Mucosa of stomach (tissue), 1 donor: Measurements from ENCODE around the gene FAM78B.

ENCODE experiments used
- H3K27me3 ChIP-seq: one replicate; pipeline ENCODE4 v1.7.0; 2013; ENCODE audit warnings: mild to moderate bottlenecking, low read length; ENCODE audit not compliant: control insufficient read depth, insufficient read depth
- H3K36me3 ChIP-seq: one replicate; pipeline ENCODE4 v1.7.0; 2013; ENCODE audit warnings: low read length; ENCODE audit not compliant: control insufficient read depth, insufficient read depth
- H3K4me1 ChIP-seq: one replicate; pipeline ENCODE4 v1.7.0; 2013; ENCODE audit warnings: mild to moderate bottlenecking, low read length; ENCODE audit not compliant: control insufficient read depth, insufficient read depth
- H3K4me3 ChIP-seq: one replicate; pipeline ENCODE4 v1.7.0; 2013; ENCODE audit warnings: low read length
- H3K9ac ChIP-seq: one replicate; pipeline ENCODE4 v1.7.0; 2013; ENCODE audit warnings: mild to moderate bottlenecking, low read length, moderate library complexity
- H3K9me3 ChIP-seq: one replicate; pipeline ENCODE4 v1.7.0; 2013; ENCODE audit warnings: mild to moderate bottlenecking, low read length, moderate library complexity; ENCODE audit not compliant: control insufficient read depth
- donor health status: Pancreatic carcinoma.

The FAM78B gene

DNA sequence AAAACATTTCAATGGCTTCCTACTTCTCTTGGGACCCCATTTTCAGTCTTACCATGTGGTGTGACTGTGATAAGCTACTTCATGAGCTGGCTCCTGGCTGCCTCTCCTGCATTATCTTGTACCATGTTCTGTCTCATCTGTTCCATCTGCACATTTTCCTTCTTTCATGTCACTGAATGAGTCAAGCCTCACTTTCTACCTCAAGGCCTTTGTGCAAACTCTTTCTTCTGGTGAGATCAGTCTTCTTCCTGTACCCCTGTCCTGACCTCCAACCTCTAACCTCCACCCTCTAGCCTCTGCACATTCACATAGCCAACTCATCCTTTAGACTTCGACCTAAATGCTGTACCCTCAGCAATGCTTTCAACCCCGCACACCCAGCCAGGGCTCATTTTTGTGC, 9.6 kb upstream of the FAM78B start:
- H3K9me3 ChIP-seq, result no peaks in the 10 kb centered on the region
- no peak overlapping the region for H3K4me3 ChIP-seq
- H3K9ac ChIP-seq, result no peak overlapping the region
- H3K27me3 ChIP-seq, result no peaks in the 10 kb centered on the region
- no peaks in the 10 kb centered on the region for H3K36me3 ChIP-seq
- peaks cover 6% of the 10 kb centered on the region for H3K4me1 ChIP-seq

DNA sequence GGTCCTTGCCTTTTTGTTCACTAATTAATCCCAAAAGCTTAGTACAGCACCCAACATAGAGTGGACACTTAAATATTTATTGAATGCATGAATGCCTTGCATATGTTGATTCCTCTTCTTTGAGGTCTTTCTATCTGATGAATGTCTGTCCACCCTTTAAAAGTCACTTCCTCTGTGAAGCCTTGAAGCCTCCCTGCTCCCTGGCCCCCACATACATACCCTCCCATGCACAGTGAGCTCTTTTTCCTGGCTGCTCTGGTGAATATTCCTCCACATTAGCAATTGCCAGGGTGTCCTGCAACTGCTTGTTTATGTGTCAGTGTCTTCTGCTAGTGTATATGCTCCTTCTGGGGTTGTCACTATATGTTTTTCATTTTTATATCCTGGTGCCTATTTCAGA, 8.2 kb upstream of the FAM78B start:
- H3K4me3 ChIP-seq, result no peak overlapping the region
- no peaks in the 10 kb centered on the region for H3K36me3 ChIP-seq

DNA sequence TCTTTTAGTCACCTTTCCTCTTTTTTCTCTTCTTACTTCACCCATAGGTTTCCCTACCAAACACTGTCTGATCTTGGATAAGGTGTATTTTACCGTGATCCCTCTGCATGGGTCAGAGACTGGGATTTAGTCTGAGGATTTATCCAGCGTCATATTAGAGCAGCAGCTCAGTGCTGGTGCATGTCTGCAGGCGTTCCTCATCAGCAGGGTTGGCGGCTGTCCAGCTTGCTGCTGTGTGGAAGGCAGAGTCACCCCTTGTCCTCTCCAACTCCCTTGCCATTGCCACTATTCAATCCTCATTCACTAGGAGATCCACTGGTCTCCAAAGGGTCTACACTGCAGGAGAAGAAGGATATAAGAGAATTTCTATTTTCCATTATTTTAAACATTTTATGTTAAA, 7.3 kb upstream of the FAM78B start:
- no peaks in the 10 kb centered on the region for H3K9me3 ChIP-seq
- H3K4me3 ChIP-seq, result no peak overlapping the region
- H3K4me1 ChIP-seq, result peaks cover 6% of the 10 kb centered on the region
- H3K9ac ChIP-seq, result no peak overlapping the region
- H3K36me3 ChIP-seq, result no peaks in the 10 kb centered on the region
- H3K27me3 ChIP-seq, result no peaks in the 10 kb centered on the region

More for the DNA sequence above, 8.2 kb upstream of the FAM78B start:
- no peak overlapping the region for H3K9ac ChIP-seq
- H3K27me3 ChIP-seq, result no peaks in the 10 kb centered on the region
- no peaks in the 10 kb centered on the region for H3K9me3 ChIP-seq
- peaks cover 6% of the 10 kb centered on the region for H3K4me1 ChIP-seq

DNA sequence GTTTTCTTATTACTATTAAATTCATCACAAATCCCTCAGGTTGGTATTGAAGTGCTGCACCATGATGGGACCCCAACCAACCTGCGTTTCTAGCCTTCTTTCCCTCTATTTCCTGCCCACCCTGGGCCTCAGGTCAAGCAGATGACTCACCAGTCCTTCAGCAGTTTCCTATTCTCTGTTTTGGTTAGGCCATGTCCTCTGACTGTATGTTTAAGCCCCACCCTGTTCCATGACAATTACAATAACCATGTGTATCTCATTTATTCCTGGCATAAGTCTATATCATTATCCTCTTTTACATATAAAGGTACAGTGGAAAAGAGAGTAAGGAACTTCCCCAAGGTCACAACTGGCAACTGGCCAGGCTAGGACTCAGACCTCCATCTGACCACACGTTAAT, 5.3 kb upstream of the FAM78B start:
- peaks cover 14% of the 10 kb centered on the region for H3K4me1 ChIP-seq
- H3K27me3 ChIP-seq, result no peaks in the 10 kb centered on the region
- H3K36me3 ChIP-seq, result no peaks in the 10 kb centered on the region
- no peak overlapping the region for H3K4me3 ChIP-seq
- no peaks in the 10 kb centered on the region for H3K9me3 ChIP-seq
- H3K9ac ChIP-seq, result no peak overlapping the region

DNA sequence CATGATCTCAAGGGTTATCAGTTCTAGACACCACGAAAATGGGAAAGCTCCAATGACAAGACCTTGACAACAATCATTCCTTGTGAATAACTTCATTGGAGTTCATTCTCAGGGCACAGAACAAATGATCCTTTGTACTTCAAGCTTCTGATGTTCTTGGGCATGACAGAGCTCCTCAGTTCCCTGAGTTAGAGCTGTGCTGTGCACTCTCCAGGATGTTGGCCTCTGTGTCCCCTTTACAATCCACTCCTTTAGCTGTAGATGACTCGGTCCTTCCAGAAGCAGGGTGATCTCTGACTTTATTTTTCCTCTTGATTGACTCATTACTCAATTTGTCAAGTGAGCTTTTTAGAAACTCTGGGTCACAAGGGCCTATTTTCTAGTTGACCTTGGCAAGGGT, 3.9 kb upstream of the FAM78B start:
- no peaks in the 10 kb centered on the region for H3K36me3 ChIP-seq
- peaks cover 16% of the 10 kb centered on the region for H3K4me1 ChIP-seq
- H3K27me3 ChIP-seq, result peaks cover 3% of the 10 kb centered on the region
- no peak overlapping the region for H3K9ac ChIP-seq
- no peaks in the 10 kb centered on the region for H3K9me3 ChIP-seq
- H3K4me3 ChIP-seq, result no peak overlapping the region

DNA sequence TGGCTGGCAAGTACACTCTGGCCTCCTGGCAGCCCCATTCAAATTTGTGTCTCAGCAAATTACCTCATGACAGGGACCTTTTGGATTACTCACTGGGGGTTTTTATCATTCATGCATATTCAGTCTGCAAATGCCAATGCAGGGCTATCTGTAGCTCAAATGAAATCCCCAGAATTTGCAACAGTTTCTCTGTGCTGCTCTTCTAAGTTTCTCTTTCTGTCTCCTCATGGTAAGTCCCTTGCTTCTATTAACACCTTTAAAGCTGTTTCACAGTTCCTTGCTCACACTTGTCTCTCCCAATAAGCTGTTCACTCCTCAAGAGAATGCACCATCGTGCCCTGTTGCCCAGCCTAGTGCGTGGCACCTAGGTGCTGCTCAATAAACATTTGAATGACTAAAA, 3.3 kb upstream of the FAM78B start:
- peaks cover 10% of the 10 kb centered on the region for H3K27me3 ChIP-seq
- H3K4me1 ChIP-seq, result peaks cover 22% of the 10 kb centered on the region
- H3K9ac ChIP-seq, result no peak overlapping the region
- no peaks in the 10 kb centered on the region for H3K36me3 ChIP-seq
- H3K9me3 ChIP-seq, result no peaks in the 10 kb centered on the region
- H3K4me3 ChIP-seq, result no peak overlapping the region

DNA sequence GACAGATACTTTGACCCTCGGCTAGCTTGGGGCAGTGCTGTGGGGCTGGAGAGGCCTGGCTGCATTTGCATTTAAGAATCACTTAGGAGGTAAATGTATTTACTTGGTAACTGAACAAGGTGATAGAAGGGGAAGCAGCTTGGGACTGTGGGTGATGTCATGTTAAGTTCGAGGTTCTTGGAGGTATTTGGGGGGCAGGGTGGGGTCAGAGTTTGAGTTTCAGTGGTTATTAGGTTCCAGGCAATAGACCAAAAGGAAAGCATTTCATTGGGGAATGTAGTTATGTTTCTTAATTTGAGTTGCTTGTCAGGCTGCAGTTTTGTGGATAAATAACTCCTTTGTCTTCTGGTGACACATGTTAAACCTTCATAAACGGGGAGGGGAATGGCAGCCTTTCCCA, 2.4 kb upstream of the FAM78B start:
- Histone ChIP-seq H3K9me3 (no peaks in the 10 kb centered on the region), H3K27me3 (peaks cover 17% of the 10 kb centered on the region), H3K36me3 (no peaks in the 10 kb centered on the region), H3K4me1 (peaks cover 25% of the 10 kb centered on the region), H3K9ac (no peak overlapping the region), H3K4me3 (no peak overlapping the region)

DNA sequence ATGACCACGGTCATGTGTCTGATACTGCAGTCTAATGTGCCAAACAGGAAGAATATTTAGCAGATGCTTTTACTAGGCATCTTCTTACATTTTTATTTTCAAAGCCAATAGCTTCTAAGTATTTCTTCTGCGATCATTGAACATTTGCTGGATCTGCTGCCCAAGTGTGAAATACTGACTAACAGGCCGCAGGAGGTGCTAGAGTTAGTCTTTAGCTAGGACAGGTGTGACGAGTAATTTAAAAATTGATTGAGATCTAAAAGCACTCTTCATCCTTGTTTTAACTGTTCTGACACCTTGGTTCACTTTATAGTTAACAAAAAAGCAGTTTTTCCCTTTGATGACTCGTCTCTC, 748 bp upstream of the FAM78B start:
- Histone ChIP-seq H3K9ac (peak overlapping the region; percentile 64), H3K27me3 (peaks cover 22% of the 10 kb centered on the region), H3K4me3 (peak overlapping the region; percentile 69), H3K36me3 (no peaks in the 10 kb centered on the region), H3K9me3 (no peaks in the 10 kb centered on the region), H3K4me1 (peaks cover 24% of the 10 kb centered on the region)

DNA sequence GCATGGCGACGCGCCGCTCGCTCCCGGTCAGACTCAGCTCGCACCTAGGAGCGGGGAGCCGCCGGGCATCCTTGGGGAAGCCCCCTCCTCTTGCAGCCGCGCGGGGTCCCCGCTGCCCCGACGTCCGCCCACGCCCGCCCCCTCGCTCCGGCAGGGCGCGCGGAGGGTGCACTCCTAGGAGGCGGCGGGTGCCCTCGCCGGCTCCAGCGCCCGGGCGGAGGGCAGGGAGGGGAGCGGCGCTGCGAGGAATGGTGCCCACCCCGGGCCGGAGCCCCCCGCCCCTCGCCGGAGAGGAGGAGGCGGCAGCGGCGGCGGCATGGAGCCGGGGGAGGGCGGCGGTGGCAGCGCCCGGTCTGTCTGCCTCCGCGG, 488 bp downstream of the FAM78B start:
- Histone ChIP-seq H3K4me3 (no peak overlapping the region), H3K9me3 (no peaks in the 10 kb centered on the region), H3K36me3 (no peaks in the 10 kb centered on the region), H3K4me1 (peaks cover 19% of the 10 kb centered on the region), H3K27me3 (peaks cover 22% of the 10 kb centered on the region), H3K9ac (no peak overlapping the region)

DNA sequence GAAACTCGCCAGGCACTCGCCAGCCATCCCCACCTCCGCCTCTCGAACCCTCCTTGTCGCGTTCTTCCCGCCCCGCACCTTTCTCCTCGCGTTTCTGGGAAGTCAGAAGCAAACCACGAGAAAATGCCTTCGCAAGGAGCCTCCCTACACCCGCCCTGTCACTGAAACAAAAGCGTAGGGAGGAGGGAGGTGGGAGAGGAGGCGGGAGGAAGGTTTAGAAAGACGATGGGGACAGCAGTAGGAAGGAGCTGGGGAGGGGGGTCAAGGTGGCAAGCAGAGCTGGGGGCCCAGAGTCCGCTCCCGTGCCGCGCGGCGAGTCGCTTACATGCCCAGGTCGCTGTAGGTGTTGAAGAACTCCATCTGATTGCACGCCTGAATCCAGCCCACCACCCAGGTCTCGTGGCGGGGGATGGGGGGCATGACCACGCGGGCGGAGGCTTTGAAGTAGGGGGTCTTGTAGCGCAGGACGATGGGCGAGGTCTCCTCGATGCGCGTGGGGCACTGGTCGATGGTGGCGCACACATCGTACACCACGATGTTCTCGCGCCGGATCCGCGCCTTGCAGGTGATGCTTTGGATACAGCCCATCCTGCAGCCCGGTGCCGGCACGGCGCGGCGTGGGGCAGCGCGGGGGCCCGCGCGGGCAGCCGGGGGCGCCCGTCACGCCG, 1.0 kb downstream of the FAM78B start:
- peaks cover 19% of the 10 kb centered on the region for H3K4me1 ChIP-seq
- H3K27me3 ChIP-seq, result peaks cover 22% of the 10 kb centered on the region
- no peaks in the 10 kb centered on the region for H3K36me3 ChIP-seq
- H3K9me3 ChIP-seq, result no peaks in the 10 kb centered on the region
- peak overlapping the region; percentile 19 for H3K4me3 ChIP-seq
- H3K9ac ChIP-seq, result no peak overlapping the region

DNA sequence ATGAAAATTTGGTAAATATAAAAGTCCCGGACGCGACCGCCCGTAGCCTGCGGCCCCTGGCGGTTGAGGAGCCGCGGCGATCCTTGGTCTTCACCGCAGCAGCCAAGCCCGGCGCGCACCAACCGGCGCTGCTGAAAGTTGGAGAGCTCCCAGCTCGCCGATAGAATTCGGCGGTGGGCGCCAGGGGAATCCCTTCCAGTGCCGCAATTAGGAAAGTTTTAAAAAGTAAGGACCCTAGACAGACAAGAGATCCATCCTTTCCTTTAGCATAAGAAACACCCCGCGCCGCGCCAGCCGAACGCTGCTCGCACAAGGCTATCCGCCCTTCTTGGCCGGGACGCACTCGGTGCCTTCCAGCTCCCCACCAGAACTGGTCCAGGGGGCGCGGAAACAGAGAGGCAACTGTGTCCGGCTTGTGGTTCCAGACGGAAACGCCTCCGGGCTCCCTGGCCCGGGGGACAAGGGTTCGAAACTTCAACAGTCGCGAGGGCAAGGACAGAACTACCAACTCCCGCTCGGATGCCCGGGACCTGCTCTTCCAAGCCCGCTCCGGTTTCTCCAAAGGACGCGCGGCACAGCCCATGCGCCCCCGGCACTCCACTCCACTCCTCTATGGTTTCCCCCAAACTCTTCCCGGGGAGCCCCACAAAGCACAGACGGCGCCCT, 1.7 kb downstream of the FAM78B start:
- Histone ChIP-seq H3K9me3 (no peaks in the 10 kb centered on the region), H3K9ac (no peak overlapping the region), H3K4me1 (peaks cover 19% of the 10 kb centered on the region), H3K4me3 (peak overlapping the region; percentile 19), H3K36me3 (no peaks in the 10 kb centered on the region), H3K27me3 (peaks cover 22% of the 10 kb centered on the region)

DNA sequence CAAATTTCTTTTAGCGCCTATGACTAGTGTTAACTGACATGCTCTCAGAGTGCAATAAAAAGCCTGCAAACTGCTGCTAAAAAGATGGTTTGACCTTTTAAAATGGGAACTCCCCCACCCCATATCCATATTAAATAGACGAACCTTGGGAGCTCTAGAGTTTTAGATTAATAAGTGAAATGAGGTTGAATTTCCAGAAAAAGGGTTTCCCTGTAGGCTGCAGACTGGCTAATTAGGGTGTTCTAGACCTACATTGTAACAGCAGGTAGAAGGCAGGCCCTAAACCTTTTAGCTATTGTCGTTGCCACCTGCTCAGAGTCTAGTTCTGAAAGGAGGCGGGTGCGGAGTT, 2.2 kb downstream of the FAM78B start:
- Histone ChIP-seq H3K4me3 (no peak overlapping the region), H3K9ac (no peak overlapping the region), H3K4me1 (peaks cover 19% of the 10 kb centered on the region), H3K9me3 (no peaks in the 10 kb centered on the region), H3K36me3 (no peaks in the 10 kb centered on the region), H3K27me3 (peaks cover 22% of the 10 kb centered on the region)

DNA sequence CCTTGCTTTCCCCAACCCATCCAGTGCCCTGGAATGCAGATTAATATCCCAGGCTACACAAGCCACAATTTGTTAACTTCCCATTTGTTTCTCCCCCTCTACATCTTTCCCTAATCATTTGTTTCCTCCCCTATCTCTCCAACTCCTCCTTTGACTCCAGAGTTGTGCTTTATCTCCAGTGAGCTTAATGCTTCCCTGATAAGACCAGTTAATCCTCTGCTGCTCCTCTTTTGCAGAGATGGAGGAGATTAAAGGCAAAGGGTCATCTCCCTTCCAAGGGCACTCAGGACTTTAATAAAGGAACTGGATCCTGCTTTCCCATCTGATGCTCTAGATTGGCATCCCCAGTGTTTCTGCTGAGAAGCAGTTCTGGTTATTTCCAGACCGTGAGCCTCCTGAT, 7.1 kb downstream of the FAM78B start:
- Histone ChIP-seq H3K4me3 (no peak overlapping the region), H3K4me1 (no peaks in the 10 kb centered on the region)

More for the DNA sequence above, 7.1 kb downstream of the FAM78B start:
- H3K36me3 ChIP-seq, result no peaks in the 10 kb centered on the region
- no peak overlapping the region for H3K9ac ChIP-seq
- no peaks in the 10 kb centered on the region for H3K9me3 ChIP-seq
- peaks cover 9% of the 10 kb centered on the region for H3K27me3 ChIP-seq
